ENCODE results near the gene STK36.

STK36 gene

DNA sequence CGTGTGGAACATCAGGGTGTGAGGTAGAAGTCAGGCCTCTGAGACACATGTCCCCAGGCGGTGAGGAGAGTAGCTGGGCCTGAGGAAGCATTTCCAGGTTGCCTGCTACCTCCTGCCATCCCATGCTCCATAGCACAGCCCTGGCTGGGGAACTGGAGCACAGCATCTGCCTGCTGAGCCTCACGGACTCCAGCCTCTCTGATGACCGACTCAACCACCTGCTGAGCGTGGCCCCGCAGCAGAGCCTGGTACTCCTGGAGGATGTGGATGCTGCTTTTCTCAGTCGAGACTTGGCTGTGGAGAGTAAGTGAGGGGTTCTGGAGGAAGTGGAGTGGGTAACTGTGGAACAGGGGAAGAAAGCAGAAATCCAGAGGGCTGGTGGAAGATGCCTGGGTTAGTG, 9.5 kb upstream of the STK36 start:
- no peak for DNase-seq

- no peak for DNase-seq
These were observed 9.1 kb upstream of the STK36 start for GRCh38 chr2:218662827-218663226.

DNA sequence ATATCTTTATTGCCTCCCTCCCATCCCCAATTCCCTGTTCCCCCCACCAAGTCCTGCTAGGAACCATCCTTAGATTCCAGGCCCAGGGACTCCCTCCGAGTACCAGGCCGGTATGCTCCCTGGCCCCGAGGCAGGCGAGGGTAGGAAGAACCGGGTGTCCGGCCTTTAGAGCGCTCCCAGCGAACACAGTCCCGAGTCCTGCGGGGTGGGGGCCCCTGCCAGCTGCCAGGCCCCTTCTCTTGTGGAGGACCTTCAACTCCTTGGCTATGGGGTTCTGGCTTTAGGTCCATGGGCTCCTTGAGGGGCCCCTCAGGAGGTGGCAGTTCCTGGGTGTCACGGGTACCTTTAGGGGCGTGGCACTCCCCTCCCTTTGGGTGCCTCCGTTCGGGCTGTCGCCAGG, 8.0 kb upstream of the STK36 start:
- DNase-seq, result no peak

DNA sequence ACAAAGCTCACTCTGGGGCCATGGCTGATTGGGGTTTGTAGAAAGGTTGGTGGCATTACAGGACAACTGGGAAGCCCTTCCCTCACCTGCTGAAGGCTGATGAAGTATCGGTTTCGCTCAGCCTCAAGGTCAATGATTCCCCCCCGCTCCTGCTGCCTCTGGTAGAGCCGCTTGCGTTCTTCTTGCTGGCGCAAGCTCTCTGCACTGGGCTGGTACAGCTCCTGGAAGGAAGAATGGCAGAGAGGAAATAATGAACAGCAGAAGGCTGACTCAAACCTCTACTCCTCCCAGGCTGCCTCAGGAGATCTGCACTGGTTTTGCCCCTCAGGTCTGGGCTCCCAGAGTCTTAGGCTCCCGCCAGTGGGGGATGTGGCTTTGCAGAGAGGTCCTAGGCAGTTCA, 7.2 kb upstream of the STK36 start:
- no peak for DNase-seq

DNA sequence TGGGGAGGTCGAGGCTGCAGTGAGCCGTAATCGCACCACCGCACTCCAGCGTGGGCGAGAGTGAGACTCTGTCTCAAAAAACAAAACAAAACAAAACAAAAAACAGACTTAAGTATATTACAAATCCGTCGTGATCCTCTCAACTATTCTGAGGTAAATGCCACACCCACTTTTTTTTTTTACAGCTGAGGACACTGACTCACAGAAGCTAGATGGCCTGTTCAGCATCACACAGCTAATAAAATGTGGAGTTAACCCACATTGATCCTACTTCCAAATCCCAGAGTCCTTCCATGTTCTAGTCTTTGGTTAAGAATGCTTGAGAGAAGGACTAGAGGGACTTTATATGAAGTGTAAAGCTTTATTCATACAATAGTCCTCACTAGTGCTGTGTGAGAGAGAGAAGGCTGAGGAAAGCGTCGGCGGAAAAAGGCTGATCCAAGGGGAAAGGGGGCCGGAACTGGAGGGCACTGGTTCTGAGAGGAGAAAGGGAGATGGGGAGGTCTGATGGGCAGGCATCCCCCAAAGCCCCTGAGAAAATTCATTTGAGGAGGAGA, 711 bp upstream of the STK36 start:
- DNase-seq, result no peak

DNA sequence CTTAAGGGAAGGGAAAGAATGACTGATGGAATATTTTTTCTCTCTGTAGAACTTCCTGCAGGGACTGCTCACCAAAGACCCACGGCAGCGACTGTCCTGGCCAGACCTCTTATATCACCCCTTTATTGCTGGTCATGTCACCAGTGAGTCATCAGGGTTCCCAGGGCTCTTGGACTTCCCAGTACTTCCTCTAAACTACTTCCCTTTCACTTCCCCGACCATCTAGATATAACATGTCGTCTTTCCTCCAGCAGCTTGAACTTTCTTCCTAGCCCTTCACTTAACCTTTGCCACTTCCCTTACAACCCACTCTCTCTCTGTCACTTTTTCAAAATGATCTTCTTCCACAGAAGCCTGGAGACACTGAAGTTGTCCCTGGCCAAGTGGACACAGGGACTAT, 7.2 kb downstream of the STK36 start:
- no peak for DNase-seq

- no peak for DNase-seq
These were observed 8.2 kb downstream of the STK36 start for GRCh38 chr2:218680061-218680460.

- peak; percentile 4 for DNase-seq
These were observed 15.6 kb downstream of the STK36 start for GRCh38 chr2:218687400-218688060.

DNA sequence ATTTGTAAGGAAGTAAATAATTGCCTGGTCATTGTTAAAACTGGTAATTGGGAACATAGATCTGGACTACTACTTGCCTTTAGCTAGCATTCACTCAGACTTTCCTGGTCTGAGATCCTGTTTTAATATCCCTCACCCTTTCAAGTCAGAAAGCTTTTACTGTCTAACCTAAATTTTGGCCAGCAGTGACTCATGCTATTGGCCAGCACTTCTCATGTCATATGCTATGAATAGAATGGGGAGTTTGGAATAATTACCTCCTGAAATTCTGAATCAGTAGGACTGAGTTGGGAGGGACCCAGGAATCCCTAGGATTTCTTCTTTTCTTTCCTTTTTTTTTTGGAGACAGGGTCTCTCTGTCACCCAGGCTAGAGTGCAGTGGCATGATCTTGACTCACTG, 19.3 kb downstream of the STK36 start:
- DNase-seq, result no peak

GRCh38 chr2:218694405-218695145, 22.7 kb downstream of the STK36 start:
- no peak for DNase-seq

DNA sequence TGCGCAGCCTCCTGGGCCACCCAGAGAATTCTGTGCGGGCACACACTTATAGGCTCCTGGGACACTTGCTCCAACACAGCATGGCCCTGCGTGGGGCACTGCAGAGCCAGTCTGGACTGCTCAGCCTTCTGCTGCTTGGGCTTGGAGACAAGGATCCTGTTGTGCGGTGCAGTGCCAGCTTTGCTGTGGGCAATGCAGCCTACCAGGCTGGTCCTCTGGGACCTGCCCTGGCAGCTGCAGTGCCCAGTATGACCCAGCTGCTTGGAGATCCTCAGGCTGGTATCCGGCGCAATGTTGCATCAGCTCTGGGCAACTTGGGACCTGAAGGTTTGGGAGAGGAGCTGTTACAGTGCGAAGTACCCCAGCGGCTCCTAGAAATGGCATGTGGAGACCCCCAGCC, 27.0 kb downstream of the STK36 start:
- DNase-seq, result no peak

DNA sequence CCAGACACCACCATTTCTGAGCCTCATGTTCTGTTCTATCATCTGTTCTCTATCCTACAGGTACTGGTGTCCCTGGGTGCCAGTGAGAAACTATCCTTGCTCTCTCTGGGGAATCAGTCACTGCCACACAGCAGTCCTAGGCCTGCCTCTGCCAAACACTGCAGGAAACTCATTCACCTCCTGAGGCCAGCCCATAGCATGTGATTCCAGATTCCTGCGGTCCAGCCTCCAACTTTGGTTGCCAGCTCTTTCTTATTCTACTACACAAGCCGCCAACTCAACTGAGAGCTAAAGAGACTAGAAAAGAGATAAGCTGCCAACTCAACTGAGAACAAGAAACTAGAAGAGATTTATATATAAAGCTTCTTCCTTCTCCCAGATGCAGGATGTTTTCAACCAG, 29.9 kb downstream of the STK36 start:
- no peak for DNase-seq

GRCh38 chr2:218703341-218703740, 31.5 kb downstream of the STK36 start:
- no peak for DNase-seq

DNA sequence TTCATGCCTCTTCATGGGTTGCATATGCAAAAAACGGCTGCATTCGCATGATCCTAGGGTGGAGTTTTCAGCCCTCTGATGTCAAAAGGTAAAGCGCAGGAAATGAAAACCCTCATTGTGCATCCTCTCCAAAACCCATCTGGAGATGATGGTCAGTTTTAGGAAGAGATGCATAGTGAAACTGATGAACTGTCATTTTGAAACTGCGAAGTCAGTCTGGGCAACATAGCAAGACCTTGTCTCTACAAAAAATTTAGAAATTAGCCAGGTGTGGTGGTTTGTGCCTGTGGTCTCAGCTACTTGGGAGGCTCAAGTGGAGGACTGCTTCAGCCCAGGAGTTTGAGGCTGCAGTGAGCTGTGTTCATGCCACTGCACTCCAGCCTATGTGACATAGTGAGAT, 36.2 kb downstream of the STK36 start:
- no peak for DNase-seq

DNA sequence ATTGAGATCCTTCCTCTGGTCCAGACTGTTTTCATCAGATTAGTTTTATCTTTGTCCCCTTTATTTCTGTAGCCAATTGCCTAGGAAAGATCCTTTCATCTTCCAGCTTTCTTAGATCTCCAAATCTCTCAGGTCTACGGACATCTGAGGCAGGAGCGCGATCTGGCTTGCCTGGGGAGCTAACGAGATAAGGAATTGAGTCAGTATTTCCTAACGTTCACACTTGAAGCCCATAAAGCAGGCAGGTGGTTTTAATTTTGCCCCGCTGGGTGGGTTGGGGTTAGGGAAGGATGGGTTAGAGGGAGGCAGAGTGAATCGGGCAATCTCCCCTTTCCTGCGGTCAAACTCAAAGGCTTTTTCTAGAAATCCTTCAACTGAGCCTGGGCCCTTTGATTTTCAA, 38.0 kb downstream of the STK36 start:
- DNase-seq, result no peak

DNA sequence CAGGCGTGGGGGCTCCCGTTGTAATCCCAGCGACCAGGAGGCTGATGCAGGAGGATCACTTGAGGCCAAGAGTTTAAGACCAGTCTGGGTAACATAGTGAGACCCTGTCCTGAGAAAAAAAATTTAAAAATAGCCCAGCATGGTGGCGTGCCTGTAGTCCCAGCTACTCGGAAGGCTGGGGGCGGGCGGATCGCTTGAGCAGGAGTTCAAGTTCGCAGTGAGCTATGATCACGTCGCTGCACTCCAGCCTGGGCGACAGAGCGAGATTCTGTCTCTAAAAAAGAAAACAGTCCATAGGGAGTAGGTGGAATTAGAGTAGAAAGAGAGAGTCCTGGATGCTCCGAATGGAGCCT, 38.4 kb downstream of the STK36 start:
- DNase-seq, result no peak

GRCh38 chr2:218710687-218711549, 39.0 kb downstream of the STK36 start, which contains the start of gene TTLL4:
Gene TTLL4 (plus strand): TSS chr2:218710835. CDS start chr2:218737677, 26,842 bp downstream.
- DNase-seq, result peak; percentile 94

- DNase-seq, result no peak
These were observed 39.7 kb downstream of the STK36 start for GRCh38 chr2:218711550-218711929.

DNA sequence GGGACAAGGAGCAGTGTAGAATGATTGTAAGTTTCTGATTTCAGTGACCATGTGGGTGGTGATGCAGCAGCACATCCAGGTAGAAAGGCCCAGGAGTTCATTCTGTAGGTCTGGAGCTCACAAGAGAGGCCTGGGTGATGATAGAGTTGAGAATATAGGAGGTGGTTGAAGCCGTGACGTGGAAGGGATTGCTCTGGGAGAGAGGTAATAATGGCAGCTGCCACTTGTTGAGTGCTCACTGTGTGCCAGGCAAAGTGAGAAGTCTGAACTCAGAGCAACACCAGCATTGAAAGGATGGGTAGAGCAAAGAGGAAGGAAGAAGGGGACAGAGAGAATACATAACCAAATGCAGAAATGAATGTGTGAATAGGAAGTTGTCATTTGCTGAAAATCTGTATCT, 42.0 kb downstream of the STK36 start:
- DNase-seq, result no peak

- DNase-seq, result no peak
These were observed 44.2 kb downstream of the STK36 start for GRCh38 chr2:218716070-218716469.

- DNase-seq, result no peak
These were observed 45.4 kb downstream of the STK36 start for GRCh38 chr2:218717262-218717661.

GRCh38 chr2:218718058-218718457, 46.2 kb downstream of the STK36 start:
- no peak for DNase-seq

DNA sequence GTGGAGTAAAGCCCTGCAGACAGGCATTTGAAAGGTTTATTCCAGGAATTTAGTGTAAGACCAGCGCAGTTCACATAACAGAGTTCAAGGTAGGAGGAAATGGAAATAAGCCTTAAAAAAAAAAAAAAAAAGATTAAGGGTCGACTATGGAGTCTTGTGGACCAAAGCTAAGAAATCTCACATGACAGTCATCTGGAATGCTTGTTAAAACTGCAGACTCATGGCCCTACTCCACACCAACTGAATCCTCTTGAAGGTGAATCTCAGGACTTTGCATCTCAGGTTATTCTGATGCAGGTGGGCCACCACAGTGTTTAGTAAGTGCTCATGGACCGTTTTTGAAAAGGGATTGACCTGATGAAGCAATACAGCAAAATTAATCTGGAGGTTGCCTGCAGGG, 47.6 kb downstream of the STK36 start:
- no peak for DNase-seq

Data from NCI-H774 (cell line).